GM12872 (cell line): Measurements from ENCODE around the gene SMIM9.

ENCODE experiments used
- CTCF ChIP-seq: IDR thresholded peaks from 3 replicates; pipeline ENCODE4 v1.5.1; 2011; ENCODE audit warnings: low read depth, mild to moderate bottlenecking, low read length, moderate library complexity; ENCODE audit not compliant: insufficient read depth

SMIM9 gene

GRCh38 chrX:154806837-154807501 lies 27.5 kb downstream of the SMIM9 start:
- no peak for TF ChIP-seq CTCF

GRCh38 chrX:154805696-154806091 lies 28.8 kb downstream of the SMIM9 start:
- TF ChIP-seq CTCF, result no peak

GRCh38 chrX:154804957-154805695 lies 29.3 kb downstream of the SMIM9 start, which contains the start of gene MPP1:
MPP1 (minus strand) TSS chrX:154805485; CDS start chrX:154805373, 112 bp downstream.
- TF ChIP-seq CTCF, result no peak

GRCh38 chrX:154804261-154804956 lies 30.1 kb downstream of the SMIM9 start:
- TF ChIP-seq CTCF, result no peak

GRCh38 chrX:154802947-154803346 lies 31.5 kb downstream of the SMIM9 start:
- no peak for TF ChIP-seq CTCF

GRCh38 chrX:154800478-154801210 lies 33.8 kb downstream of the SMIM9 start:
- no peak for TF ChIP-seq CTCF
